ENCODE measurements around the gene SPTLC2. TPM values are rescaled to one million over a fixed set of nuclear protein-coding genes. Genes with fewer than 3 reads are reported as not detected.
"Not testable (repeated sequence)": the region's sequence is repeated elsewhere in the genome, so short reads cannot be mapped to it uniquely, and the experiment has no call there.

SPTLC2 gene
- polyA plus RNA-seq: 10 to 100 TPM in 1 of 3 donors, 1 to 10 TPM in 2; 5.4 to 11.3 (median 6.9) TPM

GRCh38 chr14:77616454-77617229 is at the start of gene SPTLC2:
TSS of gene SPTLC2 (minus strand) at chr14:77616637. CDS start at chr14:77616579, 58 bp downstream.
- 0 to 1% (median 0%) methylated on average over 50 to 58 of the region's 58 CpGs for WGBS, 3 donors
- no peak within 1 kb of the TSS for H3K27ac ChIP-seq (ENCODE audit: low read depth, low read length)

- no peak overlapping the region for H3K27ac ChIP-seq (ENCODE audit: low read depth, low read length)
- WGBS, 3 donors: 45 to 59% (median 59%) methylated on average over 6 of the region's 6 CpGs
These were observed 46.9 kb upstream of the SPTLC2 start for GRCh38 chr14:77663293-77663692.

GRCh38 chr14:77661562-77661961 is 45.1 kb upstream of the SPTLC2 start:
- WGBS, 3 donors: 54 to 75% (median 71%) methylated on average over 2 to 9 of the region's 9 CpGs

GRCh38 chr14:77660754-77661153 is 44.3 kb upstream of the SPTLC2 start:
- H3K27ac ChIP-seq (ENCODE audit: low read depth, low read length): no peak overlapping the region
- WGBS, 3 donors: 77 to 83% (median 79%) methylated on average over 7 of the region's 7 CpGs

More at GRCh38 chr14:77661562-77661961, 45.1 kb upstream of the SPTLC2 start:
- not testable (repeated sequence) for H3K27ac ChIP-seq (ENCODE audit: low read depth, low read length)

- H3K27ac ChIP-seq (ENCODE audit: low read depth, low read length): no peak overlapping the region
- 37 to 90% (median 58%) methylated on average over 2 of the region's 2 CpGs for WGBS, 3 donors
These were observed 43.4 kb upstream of the SPTLC2 start for GRCh38 chr14:77659831-77660230.

GRCh38 chr14:77657280-77657679 is 40.8 kb upstream of the SPTLC2 start:
- H3K27ac ChIP-seq (ENCODE audit: low read depth, low read length): no peak overlapping the region
- 39 to 81% (median 49%) methylated on average over 5 of the region's 5 CpGs for WGBS, 3 donors

- WGBS, 3 donors: 50 to 71% (median 51%) methylated on average over 11 of the region's 11 CpGs
- H3K27ac ChIP-seq (ENCODE audit: low read depth, low read length): no peak overlapping the region
These were observed 37.6 kb upstream of the SPTLC2 start for GRCh38 chr14:77654001-77654441.

- 69 to 94% (median 82%) methylated on average over 3 of the region's 3 CpGs for WGBS, 3 donors
- no peak overlapping the region for H3K27ac ChIP-seq (ENCODE audit: low read depth, low read length)
These were observed 32.9 kb upstream of the SPTLC2 start for GRCh38 chr14:77649326-77649725.

GRCh38 chr14:77648520-77649200 is 32.2 kb upstream of the SPTLC2 start:
- H3K27ac ChIP-seq (ENCODE audit: low read depth, low read length): no peak overlapping the region
- WGBS, 3 donors: 84 to 95% (median 86%) methylated on average over 2 of the region's 2 CpGs

GRCh38 chr14:77647853-77648252 is 31.4 kb upstream of the SPTLC2 start:
- no peak overlapping the region for H3K27ac ChIP-seq (ENCODE audit: low read depth, low read length)
- 39 to 88% (median 85%) methylated on average over 2 of the region's 2 CpGs for WGBS, 3 donors

GRCh38 chr14:77646907-77647306 is 30.5 kb upstream of the SPTLC2 start:
- H3K27ac ChIP-seq (ENCODE audit: low read depth, low read length): no peak overlapping the region
- WGBS, 3 donors: 89 to 96% (median 92%) methylated on average over 4 of the region's 4 CpGs

- no peak overlapping the region for H3K27ac ChIP-seq (ENCODE audit: low read depth, low read length)
These were observed 29.2 kb upstream of the SPTLC2 start for GRCh38 chr14:77645520-77646230.

GRCh38 chr14:77642407-77642806 is 26.0 kb upstream of the SPTLC2 start:
- 44 to 64% (median 57%) methylated on average over 7 of the region's 7 CpGs for WGBS, 3 donors
- H3K27ac ChIP-seq (ENCODE audit: low read depth, low read length): no peak overlapping the region

More at GRCh38 chr14:77645520-77646230, 29.2 kb upstream of the SPTLC2 start:
- WGBS, 3 donors: 82 to 90% (median 89%) methylated on average over 15 of the region's 15 CpGs

- WGBS, 3 donors: 3 to 16% (median 5%) methylated on average over 40 to 47 of the region's 47 CpGs
- peak overlapping the region; percentile 35 for H3K27ac ChIP-seq (ENCODE audit: low read depth, low read length)
These were observed 25.3 kb upstream of the SPTLC2 start for GRCh38 chr14:77641534-77642341.

- 46 to 78% (median 47%) methylated on average over 16 of the region's 16 CpGs for WGBS, 3 donors
- peak overlapping the region; percentile 35 for H3K27ac ChIP-seq (ENCODE audit: low read depth, low read length)
These were observed 24.5 kb upstream of the SPTLC2 start for GRCh38 chr14:77640756-77641533.

- no peak overlapping the region for H3K27ac ChIP-seq (ENCODE audit: low read depth, low read length)
- 64 to 75% (median 71%) methylated on average over 2 of the region's 2 CpGs for WGBS, 3 donors
These were observed 22.3 kb upstream of the SPTLC2 start for GRCh38 chr14:77638771-77639171.

GRCh38 chr14:77635869-77636268 is 19.4 kb upstream of the SPTLC2 start:
- WGBS, 3 donors: 73 to 83% (median 80%) methylated on average over 4 of the region's 4 CpGs
- not testable (repeated sequence) for H3K27ac ChIP-seq (ENCODE audit: low read depth, low read length)
